Brain microvascular endothelial cell (primary cell): Measurements from ENCODE around the gene LHX4.

ENCODE experiments used
- DNase-seq: peaks from one replicate; pipeline ENCODE4 v3.0.0-alpha.2; 2020
- H3K27ac ChIP-seq: fragments of 250-450 bp; sonication (Bioruptor Pico); 2 replicates; pipeline ENCODE4 v1.5.1; 2020; ENCODE audit warnings: mild to moderate bottlenecking, moderate library complexity
- H3K27me3 ChIP-seq: fragments of 250-450 bp; sonication (Bioruptor Pico); replicated peaks from 2 replicates; pipeline ENCODE4 v1.5.1; 2020; ENCODE audit warnings: mild to moderate bottlenecking
- H3K36me3 ChIP-seq: fragments of 250-450 bp; sonication (Bioruptor Pico); replicated peaks from 2 replicates; pipeline ENCODE4 v1.5.1; 2020; ENCODE audit warnings: mild to moderate bottlenecking
- H3K4me3 ChIP-seq: 2 replicates; pipeline ENCODE4 v1.5.1; 2011; ENCODE audit warnings: low read depth, mild to moderate bottlenecking, control low read depth, low read length, moderate library complexity
- in situ Hi-C: cut with HindIII; loops from 2 replicates; pipeline ENCODE4 v1.10.0; 2017; ENCODE audit warnings: low sequenced_read_pairs, low pct_ligation_motif_present
- TF ChIP-seq, protein P1 (sequence below): IDR thresholded peaks from 2 replicates; pipeline ENCODE4 v1.5.1; 2011; ENCODE audit warnings: low read depth, mild to moderate bottlenecking, moderate library complexity, low read length, control low read depth, inconsistent platforms; ENCODE audit errors: missing control alignments

The LHX4 gene

GRCh38 chr1:180290265-180291001 is 60.4 kb downstream of the LHX4 start:
- in situ Hi-C loops: no loop called here
- no peak for DNase-seq

DNA sequence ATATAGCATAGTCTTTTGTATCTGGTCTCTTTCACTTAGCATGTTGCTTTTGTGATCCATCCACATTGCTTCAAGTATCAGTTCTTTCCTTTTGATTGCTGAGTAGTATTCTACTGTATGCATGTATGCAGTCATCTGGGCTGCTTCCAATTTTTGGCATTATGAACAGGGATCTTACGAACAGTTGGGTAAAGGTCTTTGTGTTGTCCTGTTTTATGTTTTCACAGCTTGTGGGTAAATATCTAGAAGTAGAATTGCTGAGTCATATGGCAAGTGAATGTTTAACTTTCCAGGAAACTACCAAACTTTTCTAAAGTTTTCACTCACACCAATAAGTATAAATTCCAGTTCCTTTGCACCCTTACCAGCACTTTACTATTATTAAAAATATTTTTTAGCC is 60.9 kb downstream of the LHX4 start:
- H3K27ac ChIP-seq: no peak overlapping the region

More at GRCh38 chr1:180290265-180291001, 60.4 kb downstream of the LHX4 start:
- Histone ChIP-seq H3K36me3 (no peaks in the 10 kb centered on the region), H3K27ac (no peak overlapping the region), H3K27me3 (no peaks in the 10 kb centered on the region), H3K4me3 (no peak overlapping the region)
- TF ChIP-seq, protein P1, sequence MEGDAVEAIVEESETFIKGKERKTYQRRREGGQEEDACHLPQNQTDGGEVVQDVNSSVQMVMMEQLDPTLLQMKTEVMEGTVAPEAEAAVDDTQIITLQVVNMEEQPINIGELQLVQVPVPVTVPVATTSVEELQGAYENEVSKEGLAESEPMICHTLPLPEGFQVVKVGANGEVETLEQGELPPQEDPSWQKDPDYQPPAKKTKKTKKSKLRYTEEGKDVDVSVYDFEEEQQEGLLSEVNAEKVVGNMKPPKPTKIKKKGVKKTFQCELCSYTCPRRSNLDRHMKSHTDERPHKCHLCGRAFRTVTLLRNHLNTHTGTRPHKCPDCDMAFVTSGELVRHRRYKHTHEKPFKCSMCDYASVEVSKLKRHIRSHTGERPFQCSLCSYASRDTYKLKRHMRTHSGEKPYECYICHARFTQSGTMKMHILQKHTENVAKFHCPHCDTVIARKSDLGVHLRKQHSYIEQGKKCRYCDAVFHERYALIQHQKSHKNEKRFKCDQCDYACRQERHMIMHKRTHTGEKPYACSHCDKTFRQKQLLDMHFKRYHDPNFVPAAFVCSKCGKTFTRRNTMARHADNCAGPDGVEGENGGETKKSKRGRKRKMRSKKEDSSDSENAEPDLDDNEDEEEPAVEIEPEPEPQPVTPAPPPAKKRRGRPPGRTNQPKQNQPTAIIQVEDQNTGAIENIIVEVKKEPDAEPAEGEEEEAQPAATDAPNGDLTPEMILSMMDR: no peak

GRCh38 chr1:180294711-180295110 is 64.6 kb downstream of the LHX4 start:
- DNase-seq: no peak
- in situ Hi-C loops: no loop called here
- H3K27me3 ChIP-seq: no peaks in the 10 kb centered on the region
- H3K4me3 ChIP-seq: no peak overlapping the region
- H3K36me3 ChIP-seq: no peaks in the 10 kb centered on the region
- TF ChIP-seq, protein P1: no peak
- no peak overlapping the region for H3K27ac ChIP-seq

More for the DNA sequence above, 60.9 kb downstream of the LHX4 start:
- in situ Hi-C loops: no loop called here
- TF ChIP-seq, protein P1: no peak
- no peak overlapping the region for H3K4me3 ChIP-seq
- no peaks in the 10 kb centered on the region for H3K36me3 ChIP-seq
- DNase-seq: no peak
- no peaks in the 10 kb centered on the region for H3K27me3 ChIP-seq

DNA sequence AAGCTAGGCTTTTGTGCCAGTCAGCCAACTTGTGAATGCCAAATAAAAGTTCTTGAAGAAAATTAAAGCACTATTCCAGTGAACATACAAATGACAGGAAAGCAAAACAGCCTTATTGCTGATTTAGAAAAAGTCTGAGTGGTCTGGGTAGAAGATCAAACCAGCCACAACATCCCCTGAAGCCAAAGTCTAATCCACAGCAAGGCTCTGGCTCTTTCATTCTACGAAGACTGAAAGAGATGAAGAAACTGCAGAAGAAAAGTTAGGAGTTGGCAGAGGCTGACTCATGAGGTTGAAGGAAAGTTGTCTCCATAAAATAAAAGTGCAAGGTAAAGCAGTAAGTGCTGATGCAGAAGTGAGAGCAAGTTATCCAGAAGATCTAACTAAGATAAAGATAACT is 65.9 kb downstream of the LHX4 start:
- Histone ChIP-seq H3K27ac (no peak overlapping the region), H3K36me3 (no peaks in the 10 kb centered on the region), H3K27me3 (no peaks in the 10 kb centered on the region), H3K4me3 (no peak overlapping the region)
- in situ Hi-C loops: no loop called here
- TF ChIP-seq, protein P1: no peak
- no peak for DNase-seq

- Histone ChIP-seq H3K27me3 (no peaks in the 10 kb centered on the region), H3K4me3 (no peak overlapping the region), H3K27ac (no peak overlapping the region), H3K36me3 (no peaks in the 10 kb centered on the region)
- in situ Hi-C loops: no loop called here
- TF ChIP-seq, protein P1: no peak
- DNase-seq: no peak
Observed at GRCh38 chr1:180299479-180300221, 69.6 kb downstream of the LHX4 start.
